ENCODE results near the gene SRP9.

The SRP9 gene

DNA sequence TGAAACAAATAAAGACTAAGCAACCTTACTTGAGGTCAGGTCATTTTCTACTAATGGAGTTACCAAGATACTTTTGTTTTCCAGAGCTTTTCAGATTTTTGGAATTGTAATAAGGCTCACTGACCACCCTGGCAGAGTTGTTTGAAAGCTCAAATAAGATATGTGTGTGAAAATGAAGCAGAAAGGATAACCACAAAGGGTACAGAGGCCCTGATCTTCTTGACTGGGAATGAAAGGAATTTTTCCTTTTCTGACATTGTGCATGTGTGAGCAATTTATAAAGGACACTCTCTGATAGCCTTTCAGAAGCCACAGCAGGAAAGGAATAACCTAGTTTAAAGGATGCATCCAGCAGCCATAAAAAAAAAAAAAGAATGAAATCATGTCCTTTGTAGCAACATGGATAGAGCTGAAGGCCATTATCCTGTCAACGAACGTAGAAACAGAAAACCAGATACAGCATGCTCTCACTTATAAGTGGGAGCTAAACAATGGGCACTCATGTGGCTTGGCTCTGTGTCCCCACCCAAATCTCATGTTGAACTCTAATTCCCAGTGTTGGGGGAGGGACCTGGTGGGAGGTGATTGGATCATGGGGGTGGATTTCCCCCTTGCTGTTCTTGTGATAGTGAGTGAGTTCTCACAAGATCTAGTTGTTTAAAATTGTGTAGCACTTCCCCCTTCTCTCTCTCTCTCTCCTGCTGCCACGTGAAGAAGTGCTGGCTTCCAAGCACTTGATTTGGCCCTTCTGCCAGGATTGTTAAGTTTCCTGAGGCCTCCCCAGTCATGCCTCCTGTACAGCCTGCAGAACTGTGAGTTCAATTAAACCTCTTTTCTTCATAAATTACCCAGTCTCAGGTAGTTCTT lies 3.1 kb upstream of the SRP9 start:
- no peak; the same call in 2 of the 3 replicates for ATAC-seq
- TF ChIP-seq OSR1 (CRISPR knock-in tag; IDR thresholded peaks at IDR 0.05) (no peak), ZFP30 (CRISPR knock-in tag; IDR thresholded peaks at IDR 0.05) (no peak), GLIS3 (CRISPR knock-in tag; IDR thresholded peaks at IDR 0.05) (no peak), PPARA (CRISPR knock-in tag; IDR thresholded peaks at IDR 0.05; ENCODE audit: borderline replicate concordance) (no peak), TOX (CRISPR knock-in tag; IDR thresholded peaks at IDR 0.05; ENCODE audit: borderline replicate concordance) (no peak), ZNF565 (CRISPR knock-in tag; conservative IDR thresholded peaks at IDR 0.05; ENCODE audit: low read depth) (no peak)

DNA sequence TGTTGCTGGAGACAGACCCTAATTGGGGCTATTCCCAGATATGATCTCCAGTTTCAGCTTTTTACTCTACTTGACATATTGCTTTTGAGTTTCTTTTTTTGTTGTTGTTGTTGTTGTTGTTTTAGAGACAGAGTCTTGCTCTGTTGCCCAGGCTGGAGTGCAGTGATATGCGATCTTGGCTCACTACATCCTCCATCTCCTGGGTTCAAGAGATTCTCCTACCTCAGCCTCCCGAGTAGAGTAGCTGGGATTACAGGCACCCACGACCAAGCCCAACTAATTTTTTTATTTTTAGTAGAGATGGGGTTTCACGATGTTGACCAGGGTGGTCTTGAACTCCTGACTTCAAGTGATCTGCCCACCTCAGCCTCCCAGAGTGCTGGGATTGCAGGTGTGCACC lies 1.3 kb upstream of the SRP9 start:
- no peak for ATAC-seq
- TF ChIP-seq SNAI2 (CRISPR knock-in tag; IDR thresholded peaks at IDR 0.05): no peak
- no peak for TF ChIP-seq ISL1 (CRISPR knock-in tag; IDR thresholded peaks at IDR 0.05)
- no peak for TF ChIP-seq OSR1 (CRISPR knock-in tag; IDR thresholded peaks at IDR 0.05)
- no peak for TF ChIP-seq ESRRG (CRISPR knock-in tag; IDR thresholded peaks at IDR 0.05)
- TF ChIP-seq, protein P1, sequence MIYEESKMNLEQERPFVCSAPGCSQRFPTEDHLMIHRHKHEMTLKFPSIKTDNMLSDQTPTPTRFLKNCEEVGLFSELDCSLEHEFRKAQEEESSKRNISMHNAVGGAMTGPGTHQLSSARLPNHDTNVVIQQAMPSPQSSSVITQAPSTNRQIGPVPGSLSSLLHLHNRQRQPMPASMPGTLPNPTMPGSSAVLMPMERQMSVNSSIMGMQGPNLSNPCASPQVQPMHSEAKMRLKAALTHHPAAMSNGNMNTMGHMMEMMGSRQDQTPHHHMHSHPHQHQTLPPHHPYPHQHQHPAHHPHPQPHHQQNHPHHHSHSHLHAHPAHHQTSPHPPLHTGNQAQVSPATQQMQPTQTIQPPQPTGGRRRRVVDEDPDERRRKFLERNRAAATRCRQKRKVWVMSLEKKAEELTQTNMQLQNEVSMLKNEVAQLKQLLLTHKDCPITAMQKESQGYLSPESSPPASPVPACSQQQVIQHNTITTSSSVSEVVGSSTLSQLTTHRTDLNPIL (CRISPR knock-in tag; IDR thresholded peaks at IDR 0.05; ENCODE audit: low read depth): no peak
- TF ChIP-seq, protein P2, sequence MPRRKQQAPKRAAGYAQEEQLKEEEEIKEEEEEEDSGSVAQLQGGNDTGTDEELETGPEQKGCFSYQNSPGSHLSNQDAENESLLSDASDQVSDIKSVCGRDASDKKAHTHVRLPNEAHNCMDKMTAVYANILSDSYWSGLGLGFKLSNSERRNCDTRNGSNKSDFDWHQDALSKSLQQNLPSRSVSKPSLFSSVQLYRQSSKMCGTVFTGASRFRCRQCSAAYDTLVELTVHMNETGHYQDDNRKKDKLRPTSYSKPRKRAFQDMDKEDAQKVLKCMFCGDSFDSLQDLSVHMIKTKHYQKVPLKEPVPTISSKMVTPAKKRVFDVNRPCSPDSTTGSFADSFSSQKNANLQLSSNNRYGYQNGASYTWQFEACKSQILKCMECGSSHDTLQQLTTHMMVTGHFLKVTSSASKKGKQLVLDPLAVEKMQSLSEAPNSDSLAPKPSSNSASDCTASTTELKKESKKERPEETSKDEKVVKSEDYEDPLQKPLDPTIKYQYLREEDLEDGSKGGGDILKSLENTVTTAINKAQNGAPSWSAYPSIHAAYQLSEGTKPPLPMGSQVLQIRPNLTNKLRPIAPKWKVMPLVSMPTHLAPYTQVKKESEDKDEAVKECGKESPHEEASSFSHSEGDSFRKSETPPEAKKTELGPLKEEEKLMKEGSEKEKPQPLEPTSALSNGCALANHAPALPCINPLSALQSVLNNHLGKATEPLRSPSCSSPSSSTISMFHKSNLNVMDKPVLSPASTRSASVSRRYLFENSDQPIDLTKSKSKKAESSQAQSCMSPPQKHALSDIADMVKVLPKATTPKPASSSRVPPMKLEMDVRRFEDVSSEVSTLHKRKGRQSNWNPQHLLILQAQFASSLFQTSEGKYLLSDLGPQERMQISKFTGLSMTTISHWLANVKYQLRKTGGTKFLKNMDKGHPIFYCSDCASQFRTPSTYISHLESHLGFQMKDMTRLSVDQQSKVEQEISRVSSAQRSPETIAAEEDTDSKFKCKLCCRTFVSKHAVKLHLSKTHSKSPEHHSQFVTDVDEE (CRISPR knock-in tag; IDR thresholded peaks at IDR 0.05): no peak
- no peak for TF ChIP-seq GLIS3 (CRISPR knock-in tag; IDR thresholded peaks at IDR 0.05)
- TF ChIP-seq, protein P3, sequence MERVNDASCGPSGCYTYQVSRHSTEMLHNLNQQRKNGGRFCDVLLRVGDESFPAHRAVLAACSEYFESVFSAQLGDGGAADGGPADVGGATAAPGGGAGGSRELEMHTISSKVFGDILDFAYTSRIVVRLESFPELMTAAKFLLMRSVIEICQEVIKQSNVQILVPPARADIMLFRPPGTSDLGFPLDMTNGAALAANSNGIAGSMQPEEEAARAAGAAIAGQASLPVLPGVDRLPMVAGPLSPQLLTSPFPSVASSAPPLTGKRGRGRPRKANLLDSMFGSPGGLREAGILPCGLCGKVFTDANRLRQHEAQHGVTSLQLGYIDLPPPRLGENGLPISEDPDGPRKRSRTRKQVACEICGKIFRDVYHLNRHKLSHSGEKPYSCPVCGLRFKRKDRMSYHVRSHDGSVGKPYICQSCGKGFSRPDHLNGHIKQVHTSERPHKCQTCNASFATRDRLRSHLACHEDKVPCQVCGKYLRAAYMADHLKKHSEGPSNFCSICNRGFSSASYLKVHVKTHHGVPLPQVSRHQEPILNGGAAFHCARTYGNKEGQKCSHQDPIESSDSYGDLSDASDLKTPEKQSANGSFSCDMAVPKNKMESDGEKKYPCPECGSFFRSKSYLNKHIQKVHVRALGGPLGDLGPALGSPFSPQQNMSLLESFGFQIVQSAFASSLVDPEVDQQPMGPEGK (CRISPR knock-in tag; IDR thresholded peaks at IDR 0.05; ENCODE audit: borderline replicate concordance): no peak
- no peak for TF ChIP-seq TCF4 (CRISPR knock-in tag; IDR thresholded peaks at IDR 0.05; ENCODE audit: borderline replicate concordance)
- TF ChIP-seq ZC3H10 (CRISPR knock-in tag; IDR thresholded peaks at IDR 0.05): no peak
- TF ChIP-seq, protein P4, sequence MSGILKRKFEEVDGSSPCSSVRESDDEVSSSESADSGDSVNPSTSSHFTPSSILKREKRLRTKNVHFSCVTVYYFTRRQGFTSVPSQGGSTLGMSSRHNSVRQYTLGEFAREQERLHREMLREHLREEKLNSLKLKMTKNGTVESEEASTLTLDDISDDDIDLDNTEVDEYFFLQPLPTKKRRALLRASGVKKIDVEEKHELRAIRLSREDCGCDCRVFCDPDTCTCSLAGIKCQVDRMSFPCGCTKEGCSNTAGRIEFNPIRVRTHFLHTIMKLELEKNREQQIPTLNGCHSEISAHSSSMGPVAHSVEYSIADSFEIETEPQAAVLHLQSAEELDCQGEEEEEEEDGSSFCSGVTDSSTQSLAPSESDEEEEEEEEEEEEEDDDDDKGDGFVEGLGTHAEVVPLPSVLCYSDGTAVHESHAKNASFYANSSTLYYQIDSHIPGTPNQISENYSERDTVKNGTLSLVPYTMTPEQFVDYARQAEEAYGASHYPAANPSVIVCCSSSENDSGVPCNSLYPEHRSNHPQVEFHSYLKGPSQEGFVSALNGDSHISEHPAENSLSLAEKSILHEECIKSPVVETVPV (CRISPR knock-in tag; IDR thresholded peaks at IDR 0.05): no peak
- TF ChIP-seq TOX (CRISPR knock-in tag; IDR thresholded peaks at IDR 0.05; ENCODE audit: borderline replicate concordance): no peak

DNA sequence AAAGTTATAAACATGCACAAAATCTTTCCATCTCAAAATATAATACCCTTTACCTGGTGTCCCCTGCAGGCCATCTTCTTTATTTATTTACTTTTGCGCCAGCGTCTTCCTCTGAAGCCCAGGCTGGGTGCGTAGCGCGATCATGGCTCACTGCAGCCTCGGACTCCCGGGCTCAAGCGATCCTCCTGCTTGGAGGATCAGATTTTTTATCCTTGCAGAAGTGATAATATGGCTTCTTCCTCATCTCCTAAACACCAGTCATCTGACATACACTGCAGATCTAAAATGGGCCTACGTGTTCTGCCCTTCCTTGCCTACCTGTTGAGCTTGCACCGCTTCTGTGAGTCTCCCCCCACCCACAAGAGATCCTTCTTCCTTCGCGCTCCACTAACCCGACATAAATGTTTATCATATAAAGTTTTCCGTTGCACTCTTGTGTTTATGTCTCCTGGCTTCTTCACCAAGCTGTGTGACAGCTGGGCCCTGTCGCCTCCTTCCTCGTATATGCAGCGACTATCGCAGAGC lies 506 bp upstream of the SRP9 start:
- ATAC-seq: peak; percentile 4
- TF ChIP-seq, protein P2 (CRISPR knock-in tag; IDR thresholded peaks at IDR 0.05): no peak
- TF ChIP-seq CSDC2 (CRISPR knock-in tag; IDR thresholded peaks at IDR 0.05) (no peak), ESRRG (CRISPR knock-in tag; IDR thresholded peaks at IDR 0.05) (no peak), ARNTL (CRISPR knock-in tag; IDR thresholded peaks at IDR 0.05; ENCODE audit: borderline replicate concordance, low read depth) (no peak), RARB (CRISPR knock-in tag; IDR thresholded peaks at IDR 0.05) (no peak), ZNF8 (CRISPR knock-in tag; IDR thresholded peaks at IDR 0.05) (no peak), ZNF565 (CRISPR knock-in tag; conservative IDR thresholded peaks at IDR 0.05; ENCODE audit: low read depth) (no peak), ZC3H10 (CRISPR knock-in tag; IDR thresholded peaks at IDR 0.05) (no peak), OSR1 (CRISPR knock-in tag; IDR thresholded peaks at IDR 0.05) (no peak), ZFP3 (CRISPR knock-in tag; IDR thresholded peaks at IDR 0.05) (no peak), TCF4 (CRISPR knock-in tag; IDR thresholded peaks at IDR 0.05; ENCODE audit: borderline replicate concordance) (no peak), ISL1 (CRISPR knock-in tag; IDR thresholded peaks at IDR 0.05) (no peak)
- TF ChIP-seq, protein P5, sequence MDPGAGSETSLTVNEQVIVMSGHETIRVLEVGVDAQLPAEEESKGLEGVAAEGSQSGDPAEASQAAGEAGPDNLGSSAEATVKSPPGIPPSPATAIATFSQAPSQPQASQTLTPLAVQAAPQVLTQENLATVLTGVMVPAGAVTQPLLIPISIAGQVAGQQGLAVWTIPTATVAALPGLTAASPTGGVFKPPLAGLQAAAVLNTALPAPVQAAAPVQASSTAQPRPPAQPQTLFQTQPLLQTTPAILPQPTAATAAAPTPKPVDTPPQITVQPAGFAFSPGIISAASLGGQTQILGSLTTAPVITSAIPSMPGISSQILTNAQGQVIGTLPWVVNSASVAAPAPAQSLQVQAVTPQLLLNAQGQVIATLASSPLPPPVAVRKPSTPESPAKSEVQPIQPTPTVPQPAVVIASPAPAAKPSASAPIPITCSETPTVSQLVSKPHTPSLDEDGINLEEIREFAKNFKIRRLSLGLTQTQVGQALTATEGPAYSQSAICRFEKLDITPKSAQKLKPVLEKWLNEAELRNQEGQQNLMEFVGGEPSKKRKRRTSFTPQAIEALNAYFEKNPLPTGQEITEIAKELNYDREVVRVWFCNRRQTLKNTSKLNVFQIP (CRISPR knock-in tag; IDR thresholded peaks at IDR 0.05; ENCODE audit: borderline replicate concordance, low read depth): no peak
- TF ChIP-seq, protein P4 (CRISPR knock-in tag; IDR thresholded peaks at IDR 0.05): no peak
